Activated T-cell treated with anti-CD3 and anti-CD28 coated beads for 48 hours (primary cell): ENCODE measurements around the gene HIRIP3.

ENCODE experiments used
- DNase-seq: peaks from one replicate; pipeline ENCODE4 v3.0.0-alpha.2; 2020; ENCODE audit warnings: low read depth

HIRIP3 gene

DNA sequence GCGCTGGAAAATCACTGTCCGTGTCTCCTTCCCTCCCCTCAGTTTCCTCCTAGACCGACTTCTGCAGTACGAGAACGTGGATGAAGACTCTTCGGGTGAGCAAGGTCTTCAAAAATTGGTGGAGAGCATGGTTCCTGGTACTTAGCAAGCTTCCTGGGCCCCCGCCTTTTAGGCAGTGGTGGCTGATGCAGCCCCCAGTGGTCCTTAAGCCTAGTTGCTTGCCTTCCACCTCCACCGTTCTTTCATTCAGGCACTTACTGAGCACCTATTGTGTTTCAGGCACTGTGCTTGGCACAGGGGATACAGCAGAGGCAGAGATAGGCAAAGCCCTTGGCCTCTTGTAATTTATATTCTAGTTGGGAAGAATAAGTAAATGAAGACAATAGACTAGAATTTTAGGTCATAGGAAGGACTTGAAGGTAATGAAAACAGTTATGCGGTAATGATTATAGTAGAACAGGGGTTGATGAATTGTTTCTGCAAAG is 1.4 kb upstream of the HIRIP3 start:
- DNase-seq = no peak

DNA sequence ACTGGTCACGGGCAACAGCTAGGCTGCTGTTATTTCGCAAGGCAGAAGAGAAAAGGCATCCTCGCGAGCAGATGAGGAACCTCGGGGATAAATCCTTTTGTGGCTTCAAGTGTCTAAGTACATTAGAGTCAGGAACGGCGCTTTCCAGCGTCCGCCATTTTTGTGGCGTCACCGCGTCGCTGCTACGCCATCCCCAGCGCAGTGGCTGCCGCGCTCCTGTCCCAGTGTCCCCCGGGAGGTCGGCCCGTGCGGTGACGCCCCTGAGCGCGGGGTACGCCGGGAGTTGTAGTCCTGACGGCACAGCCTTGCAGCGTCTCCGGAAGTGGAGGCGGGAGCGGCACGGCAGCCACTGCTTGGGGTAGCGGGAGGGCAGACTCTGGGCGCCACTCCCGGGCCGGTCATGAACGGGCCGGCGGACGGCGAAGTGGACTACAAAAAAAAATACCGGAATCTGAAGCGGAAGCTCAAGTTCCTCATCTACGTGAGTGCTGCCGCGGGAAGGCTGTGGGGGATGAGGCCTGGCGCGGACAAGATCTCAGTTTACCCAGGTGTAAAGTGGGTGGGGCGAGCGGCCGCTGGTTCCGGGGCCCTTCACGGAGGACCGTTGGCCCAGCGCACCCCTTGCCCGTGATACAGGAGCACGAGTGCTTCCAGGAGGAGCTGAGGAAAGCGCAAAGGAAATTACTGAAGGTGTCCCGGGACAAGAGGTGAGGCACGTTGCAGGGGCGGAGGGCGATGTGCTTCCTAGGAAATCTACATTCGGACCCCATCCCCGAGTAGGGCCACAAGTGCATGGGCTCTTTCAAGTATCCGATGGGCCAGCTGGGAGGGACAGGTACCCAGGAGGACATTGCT is 721 bp upstream of the HIRIP3 start, which contains the start of gene INO80E:
INO80E (plus strand) TSS at position 331 of the 855 bp plus-strand sequence; CDS start at position 401, 70 bp downstream.
- DNase-seq = peak; percentile 99

DNA sequence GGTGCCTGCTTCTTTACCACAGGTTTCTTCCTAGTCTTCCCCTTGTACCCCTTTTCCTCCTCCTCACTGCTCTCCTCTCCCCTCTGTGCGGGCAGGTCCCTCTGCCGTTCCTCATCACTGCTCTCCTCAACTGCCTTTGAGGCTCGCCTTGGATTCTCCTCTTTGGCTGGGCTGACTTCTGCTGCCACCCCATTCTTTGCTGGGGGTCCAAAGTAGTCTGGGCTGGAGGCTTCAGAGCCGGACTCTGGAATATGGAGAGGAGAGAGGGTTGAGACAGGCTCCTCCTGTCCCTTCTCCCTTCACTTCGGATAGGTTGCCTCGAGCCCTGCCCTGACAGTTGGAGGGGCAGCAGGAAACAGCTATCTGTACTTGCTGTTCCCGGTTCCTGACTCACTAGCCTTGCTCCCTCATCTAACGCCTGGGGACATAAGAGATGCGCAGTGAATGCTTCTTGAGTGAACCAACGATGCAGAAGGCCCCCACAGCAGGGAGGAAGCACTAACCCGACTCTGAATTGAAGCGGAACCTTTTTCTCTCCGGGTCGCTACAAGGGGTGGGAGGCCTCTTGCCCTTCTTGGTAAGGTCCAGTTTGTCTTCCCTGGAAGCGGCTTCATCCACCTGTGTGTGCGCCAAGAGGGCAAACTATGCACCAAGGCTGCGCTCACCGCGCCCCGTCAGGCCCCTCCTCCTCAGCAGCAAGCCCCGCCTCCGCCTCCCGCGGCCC is 655 bp downstream of the HIRIP3 start:
- peak; percentile 73 for DNase-seq

DNA sequence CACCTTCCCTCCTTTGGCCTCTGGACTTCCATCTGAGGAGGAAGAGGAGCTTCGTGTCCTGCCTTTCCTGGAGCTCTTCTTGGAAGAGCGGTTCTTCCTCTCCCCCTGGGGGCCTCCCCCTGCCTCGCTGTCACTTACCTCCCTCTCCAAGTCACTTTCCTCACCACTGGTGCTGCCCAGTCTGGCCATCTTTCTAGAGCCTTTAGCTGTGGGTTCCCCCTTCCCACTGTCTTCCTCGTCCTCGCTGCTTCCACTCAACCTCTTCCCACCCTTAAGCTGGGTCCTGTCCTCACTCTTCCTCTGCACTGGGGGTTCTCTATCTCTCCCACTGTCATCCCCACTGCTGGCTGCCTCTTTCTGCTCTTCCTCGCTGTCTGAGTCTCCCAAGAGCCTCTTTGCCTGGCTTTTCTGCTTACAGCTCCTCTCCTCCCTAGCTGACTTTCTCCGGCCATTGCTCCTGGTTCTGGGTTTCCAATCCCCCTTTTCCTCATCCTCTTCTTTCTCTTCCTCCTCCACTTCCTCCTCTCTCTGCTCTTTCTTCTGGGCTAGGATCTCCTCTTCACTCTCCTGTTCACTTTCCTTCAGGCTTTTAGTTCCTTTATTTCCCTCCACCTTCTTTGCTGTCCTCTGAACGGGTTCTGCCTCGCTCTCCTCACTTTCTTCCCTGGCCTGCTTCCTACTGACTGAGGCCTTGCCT is 1.4 kb downstream of the HIRIP3 start:
- DNase-seq = no peak

DNA sequence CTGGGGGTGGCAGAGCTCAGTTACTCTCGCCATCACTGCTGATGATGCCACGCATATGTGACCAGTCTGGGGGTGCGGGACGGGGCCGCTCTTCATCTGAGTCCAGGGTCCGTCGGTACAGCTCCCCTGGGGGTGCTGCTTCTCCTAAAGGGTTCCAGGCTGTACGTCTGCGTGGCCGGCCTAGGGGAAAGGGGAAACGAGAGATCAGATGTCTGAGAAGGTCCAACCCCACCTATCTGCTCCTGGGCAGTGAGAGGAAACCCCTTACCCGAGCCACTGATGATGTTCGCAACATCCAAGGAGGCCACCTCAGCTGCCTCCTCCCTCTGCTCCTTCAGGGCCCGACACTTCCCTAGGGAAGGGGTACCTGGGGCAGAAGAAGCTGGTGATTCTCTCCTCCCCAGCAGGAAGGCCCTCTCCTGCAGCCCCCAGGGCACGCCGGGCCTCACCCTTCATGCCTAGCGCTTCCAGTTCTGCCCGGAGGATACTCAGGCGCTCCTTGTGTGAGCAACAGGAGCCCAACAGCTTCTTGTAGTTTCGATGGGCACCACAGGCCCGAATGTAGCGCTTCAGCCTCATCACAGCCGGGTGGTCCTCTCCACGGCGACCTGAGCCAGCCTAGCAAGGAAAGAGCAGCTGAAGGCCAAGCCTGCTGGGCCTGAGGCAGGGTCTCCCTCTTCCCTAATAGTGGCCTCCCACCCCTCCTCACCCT is 2.1 kb downstream of the HIRIP3 start:
- DNase-seq = no peak

DNA sequence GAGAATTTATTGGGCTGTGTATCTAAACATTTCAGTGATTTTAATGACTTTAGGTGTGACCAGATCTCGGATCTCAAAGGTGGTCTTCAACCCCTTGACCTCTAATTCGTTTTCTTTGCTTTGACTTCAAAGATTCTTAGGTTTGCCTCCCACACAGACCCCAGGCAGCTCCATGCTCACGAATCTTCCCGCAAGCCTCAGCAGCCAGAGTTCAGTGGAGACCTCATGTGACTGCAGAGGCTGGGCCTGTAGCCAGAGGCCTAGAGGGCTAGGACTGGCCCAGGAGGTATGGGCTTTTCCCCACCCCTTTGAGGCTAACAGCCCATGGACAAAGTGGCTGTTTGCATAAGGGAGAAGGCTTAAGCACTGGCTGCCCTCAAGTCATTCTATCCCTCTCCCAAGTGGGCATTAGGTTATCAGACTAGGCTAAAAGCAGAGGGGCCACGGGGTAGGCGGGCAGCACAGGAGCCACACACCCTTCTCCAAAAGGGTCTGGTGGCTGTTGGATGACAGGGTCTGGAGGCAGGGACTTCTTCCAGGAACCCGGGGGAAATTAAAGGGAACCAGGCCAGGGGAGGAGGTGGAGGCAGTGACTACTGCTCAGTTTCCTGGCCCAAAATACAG is 3.0 kb downstream of the HIRIP3 start:
- no peak for DNase-seq

DNA sequence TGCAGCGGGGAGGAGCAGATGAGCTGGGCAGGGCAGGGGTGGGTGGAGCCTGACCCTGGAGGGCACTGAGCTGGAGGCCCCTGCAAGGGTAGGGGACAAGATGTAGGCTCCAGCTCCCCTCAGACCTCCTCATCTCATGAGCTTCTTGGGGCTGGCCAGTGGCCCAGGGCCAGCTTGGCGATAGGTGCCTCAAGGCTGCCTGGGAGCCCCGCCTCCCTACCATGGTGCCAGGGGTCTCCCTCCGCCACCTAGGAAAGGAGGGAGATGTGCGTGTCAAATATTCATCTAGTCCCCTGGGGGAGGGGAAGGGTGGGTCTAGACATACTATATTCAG is 3.9 kb downstream of the HIRIP3 start:
- no peak for DNase-seq

DNA sequence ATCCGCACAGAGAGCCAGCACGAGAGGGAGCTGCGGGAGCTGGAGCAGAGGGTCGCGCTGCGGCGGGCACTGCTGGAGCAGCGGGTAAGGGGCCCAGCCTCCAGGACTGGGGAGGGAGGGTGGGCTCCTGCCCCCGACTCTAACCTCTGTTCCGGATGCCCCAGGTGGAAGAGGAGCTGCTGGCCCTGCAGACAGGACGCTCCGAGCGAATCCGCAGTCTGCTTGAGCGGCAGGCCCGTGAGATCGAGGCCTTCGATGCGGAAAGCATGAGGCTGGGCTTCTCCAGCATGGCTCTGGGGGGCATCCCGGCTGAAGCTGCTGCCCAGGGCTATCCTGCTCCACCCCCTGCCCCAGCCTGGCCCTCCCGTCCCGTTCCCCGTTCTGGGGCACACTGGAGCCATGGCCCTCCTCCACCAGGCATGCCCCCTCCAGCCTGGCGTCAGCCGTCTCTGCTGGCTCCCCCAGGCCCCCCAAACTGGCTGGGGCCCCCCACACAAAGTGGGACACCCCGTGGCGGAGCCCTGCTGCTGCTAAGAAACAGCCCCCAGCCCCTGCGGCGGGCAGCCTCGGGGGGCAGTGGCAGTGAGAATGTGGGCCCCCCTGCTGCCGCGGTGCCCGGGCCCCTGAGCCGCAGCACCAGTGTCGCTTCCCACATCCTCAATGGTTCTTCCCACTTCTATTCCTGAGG is 4.4 kb downstream of the HIRIP3 start:
- DNase-seq = no peak

DNA sequence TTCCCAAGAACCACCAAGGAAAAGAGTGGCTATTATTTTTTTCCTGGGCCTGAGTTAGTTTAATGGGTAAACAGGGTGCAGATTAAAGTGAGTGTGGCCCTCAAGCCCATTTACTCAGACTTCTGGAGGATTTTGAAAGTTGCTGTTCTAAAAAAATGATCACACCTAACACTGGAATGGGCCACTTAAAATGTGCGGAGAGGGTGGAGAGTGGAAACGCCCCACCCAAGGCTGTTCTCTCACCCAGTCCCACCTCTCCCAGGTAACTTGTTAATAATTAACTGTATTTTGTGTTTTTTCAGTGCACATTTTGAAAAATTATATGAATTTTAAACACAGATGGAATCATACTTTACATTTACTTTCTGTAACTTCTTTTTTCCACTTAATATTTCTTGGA is 5.4 kb downstream of the HIRIP3 start:
- DNase-seq = no peak

DNA sequence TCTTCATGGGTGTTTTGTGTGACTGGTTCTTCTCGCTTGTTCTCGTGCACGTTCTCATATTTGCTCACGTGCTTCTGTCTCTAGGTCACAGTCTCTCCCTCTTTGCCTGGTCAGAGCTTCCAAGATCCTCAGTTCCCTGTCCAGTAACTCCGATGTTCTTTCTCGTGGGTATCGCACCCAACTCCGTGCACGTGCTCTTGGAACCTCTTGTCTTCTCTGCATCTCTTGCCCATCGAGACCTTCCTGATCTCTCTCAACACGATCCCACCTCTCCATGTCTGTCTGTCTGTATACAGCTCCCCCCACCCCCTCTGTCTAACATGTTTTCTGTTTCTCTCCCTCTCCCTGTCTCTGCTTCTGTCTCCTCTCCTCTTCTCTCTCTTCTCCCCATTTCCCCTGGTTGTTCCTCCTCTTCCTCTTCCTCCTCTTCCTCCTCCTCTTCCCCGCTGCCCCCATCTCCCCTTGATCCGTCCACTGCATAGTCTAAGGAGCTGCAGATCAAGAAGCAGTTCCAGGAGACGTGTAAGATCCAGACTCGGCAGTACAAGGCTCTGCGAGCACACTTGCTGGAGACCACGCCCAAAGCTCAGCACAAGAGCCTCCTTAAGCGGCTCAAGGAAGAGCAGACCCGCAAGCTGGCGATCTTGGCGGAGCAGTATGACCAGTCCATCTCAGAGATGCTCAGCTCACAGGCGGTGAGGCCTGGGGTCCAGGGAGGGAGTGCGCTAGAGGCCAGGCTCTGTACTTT is 6.1 kb downstream of the HIRIP3 start:
- DNase-seq = no peak

DNA sequence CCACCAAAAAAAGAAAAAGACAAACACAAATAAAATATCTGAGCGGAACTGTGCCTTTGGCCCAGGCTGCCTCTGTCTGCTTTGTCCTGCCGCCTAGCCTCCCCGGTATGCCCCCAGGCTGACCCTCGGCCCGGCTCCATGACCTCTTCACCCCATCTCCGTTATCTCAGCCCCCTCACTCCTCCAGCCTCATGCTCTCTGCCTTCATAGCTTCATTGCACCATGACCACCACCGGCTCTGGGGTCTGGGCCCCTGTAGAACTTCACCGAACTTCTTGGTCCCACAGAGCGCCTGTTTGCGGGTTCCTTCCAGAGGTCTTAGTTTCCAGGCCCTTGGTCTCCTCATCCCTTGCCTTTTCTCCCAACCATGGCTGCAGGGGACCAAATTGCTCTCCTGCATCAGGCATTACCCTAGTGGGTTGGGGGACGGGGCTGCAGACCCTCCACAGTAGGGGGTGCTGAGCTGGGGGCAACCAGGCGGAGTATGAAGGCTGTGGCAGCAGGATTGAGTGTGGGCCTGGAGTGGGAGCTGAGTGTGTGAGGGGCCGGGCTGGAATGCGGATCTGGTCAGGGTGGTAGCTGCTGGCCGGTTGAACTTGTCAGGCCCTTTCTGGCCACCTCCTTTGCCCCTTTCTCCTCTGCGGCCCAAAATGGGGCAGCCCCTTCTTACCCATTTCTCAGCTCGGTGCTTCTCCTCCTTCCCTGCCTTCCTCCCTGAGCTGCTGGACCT is 6.9 kb downstream of the HIRIP3 start:
- DNase-seq = no peak

DNA sequence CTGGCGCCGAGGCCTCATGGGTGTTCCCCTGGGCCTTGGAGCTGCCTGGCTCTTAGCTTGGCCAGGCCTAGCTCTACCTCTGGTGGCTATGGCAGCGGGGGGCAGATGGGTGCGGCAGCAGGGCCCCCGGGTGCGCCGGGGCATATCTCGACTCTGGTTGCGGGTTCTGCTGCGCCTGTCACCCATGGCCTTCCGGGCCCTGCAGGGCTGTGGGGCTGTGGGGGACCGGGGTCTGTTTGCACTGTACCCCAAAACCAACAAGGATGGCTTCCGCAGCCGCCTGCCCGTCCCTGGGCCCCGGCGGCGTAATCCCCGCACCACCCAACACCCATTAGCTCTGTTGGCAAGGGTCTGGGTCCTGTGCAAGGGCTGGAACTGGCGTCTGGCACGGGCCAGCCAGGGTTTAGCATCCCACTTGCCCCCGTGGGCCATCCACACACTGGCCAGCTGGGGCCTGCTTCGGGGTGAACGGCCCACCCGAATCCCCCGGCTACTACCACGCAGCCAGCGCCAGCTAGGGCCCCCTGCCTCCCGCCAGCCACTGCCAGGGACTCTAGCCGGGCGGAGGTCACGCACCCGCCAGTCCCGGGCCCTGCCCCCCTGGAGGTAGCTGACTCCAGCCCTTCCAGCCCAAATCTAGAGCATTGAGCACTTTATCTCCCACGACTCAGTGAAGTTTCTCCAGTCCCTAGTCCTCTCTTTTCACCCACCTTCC is 7.9 kb downstream of the HIRIP3 start:
- no peak for DNase-seq

DNA sequence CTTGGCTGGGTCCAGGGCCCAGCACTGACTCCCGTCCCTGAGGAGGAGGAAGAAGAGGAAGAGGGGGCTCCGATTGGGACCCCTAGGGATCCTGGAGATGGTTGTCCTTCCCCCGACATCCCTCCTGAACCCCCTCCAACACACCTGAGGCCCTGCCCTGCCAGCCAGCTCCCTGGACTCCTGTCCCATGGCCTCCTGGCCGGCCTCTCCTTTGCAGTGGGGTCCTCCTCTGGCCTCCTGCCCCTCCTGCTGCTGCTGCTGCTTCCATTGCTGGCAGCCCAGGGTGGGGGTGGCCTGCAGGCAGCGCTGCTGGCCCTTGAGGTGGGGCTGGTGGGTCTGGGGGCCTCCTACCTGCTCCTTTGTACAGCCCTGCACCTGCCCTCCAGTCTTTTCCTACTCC is 8.5 kb downstream of the HIRIP3 start:
- no peak for DNase-seq

DNA sequence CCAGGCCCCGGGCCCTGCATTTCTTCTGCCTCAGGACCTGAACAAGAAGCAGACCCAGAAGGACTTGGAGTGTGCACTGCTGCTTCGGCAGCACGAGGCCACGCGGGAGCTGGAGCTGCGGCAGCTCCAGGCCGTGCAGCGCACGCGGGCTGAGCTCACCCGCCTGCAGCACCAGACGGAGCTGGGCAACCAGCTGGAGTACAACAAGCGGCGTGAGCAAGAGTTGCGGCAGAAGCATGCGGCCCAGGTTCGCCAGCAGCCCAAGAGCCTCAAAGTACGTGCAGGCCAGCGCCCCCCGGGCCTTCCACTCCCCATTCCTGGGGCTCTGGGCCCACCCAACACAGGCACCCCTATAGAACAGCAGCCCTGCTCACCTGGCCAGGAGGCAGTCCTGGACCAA is 9.2 kb downstream of the HIRIP3 start:
- no peak for DNase-seq

DNA sequence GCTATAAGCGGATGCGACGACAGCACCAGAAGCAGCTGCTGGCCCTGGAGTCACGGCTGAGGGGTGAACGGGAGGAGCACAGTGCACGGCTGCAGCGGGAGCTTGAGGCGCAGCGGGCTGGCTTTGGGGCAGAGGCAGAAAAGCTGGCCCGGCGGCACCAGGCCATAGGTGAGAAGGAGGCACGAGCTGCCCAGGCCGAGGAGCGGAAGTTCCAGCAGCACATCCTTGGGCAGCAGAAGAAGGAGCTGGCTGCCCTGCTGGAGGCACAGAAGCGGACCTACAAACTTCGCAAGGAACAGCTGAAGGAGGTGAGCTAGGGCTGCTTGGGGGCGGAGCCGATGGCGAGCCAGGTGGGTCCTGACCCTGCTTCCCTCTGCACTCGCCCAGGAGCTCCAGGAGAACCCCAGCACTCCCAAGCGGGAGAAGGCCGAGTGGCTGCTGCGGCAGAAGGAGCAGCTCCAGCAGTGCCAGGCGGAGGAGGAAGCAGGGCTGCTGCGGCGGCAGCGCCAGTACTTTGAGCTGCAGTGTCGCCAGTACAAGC is 10.1 kb downstream of the HIRIP3 start:
- no peak for DNase-seq

DNA sequence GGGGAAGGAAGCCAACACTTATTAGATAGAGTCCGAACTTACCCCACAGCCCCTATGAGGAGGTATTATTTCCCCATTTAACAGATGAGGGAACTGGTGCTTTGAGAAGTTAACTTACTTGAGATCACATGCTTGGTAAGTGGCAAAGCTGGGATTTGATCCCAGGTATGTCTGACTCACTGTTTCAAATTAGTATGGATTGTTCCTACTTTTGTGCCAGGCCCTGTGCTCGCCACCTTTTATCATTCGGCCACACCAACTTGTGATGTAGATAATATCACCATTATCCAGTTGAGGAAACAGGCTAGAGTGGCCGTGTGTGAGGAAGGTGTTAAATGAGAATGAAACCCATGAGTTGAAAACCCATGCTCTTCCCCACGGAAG is 10.7 kb downstream of the HIRIP3 start:
- DNase-seq = no peak

DNA sequence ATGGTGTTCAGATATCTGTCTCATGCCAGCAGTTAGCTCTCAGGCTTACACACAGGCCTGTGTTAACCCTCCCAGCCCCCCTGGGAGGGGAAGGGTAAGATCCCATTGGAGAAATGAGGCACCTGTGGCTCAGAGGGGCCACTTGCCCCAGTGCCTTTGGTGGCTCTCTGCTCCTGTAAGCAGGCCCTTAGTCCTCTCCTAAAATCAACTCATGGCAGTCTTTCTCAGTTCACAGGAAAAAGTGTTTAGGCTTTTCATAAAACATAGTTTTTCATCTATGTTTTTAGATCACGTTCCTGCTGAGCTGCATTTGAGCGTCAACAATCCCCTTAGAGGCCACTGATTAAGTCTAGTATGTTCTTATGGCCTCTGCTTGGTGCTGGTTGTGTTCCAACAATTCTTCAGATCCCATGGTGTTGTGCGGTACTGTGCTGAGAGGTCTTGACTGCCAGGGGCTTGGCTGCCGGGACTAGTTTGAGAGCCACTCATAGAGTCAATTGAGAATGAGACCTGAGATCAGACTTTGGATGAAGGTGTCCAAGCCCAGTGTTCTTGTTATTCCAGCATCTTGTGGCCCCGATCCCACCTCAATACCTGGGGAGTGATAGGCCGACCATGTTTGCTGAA is 11.2 kb downstream of the HIRIP3 start:
- no peak for DNase-seq
